ENCODE data around the gene CMTM2.

- TF ChIP-seq SPI1 (IDR thresholded peaks at IDR 0.05; ENCODE audit: borderline replicate concordance, low read depth), result no peak
- no peak for TF ChIP-seq REST (IDR thresholded peaks at IDR 0.05; ENCODE audit: insufficient replicate concordance, low read depth)
These were observed 35.7 kb upstream of the CMTM2 start for GRCh38 chr16:66543541-66543940.
